TTC549 (cell line): ENCODE data around the gene ZFX.

ENCODE experiments used
- FAIRE-seq: peaks from 2 replicates; lab custom pipeline; 2012; peaks lifted over from hg19 to GRCh38; lab: Jason Lieb, UNC

Gene ZFX

GRCh38 chrX:24202465-24203031, 53.0 kb downstream of the ZFX start:
- no peak for FAIRE-seq

- FAIRE-seq, result no peak
Measured at GRCh38 chrX:24203072-24203808, 53.7 kb downstream of the ZFX start.

GRCh38 chrX:24204331-24204730, 54.8 kb downstream of the ZFX start:
- FAIRE-seq, result no peak

- no peak for FAIRE-seq
Measured at GRCh38 chrX:24204958-24205357, 55.4 kb downstream of the ZFX start.

GRCh38 chrX:24207826-24208225, 58.3 kb downstream of the ZFX start:
- no peak for FAIRE-seq

- FAIRE-seq, result no peak
Measured at GRCh38 chrX:24208496-24209240, 59.1 kb downstream of the ZFX start.

GRCh38 chrX:24210190-24210589, 60.7 kb downstream of the ZFX start:
- no peak for FAIRE-seq

GRCh38 chrX:24214568-24214967, 65.0 kb downstream of the ZFX start:
- no peak for FAIRE-seq

- FAIRE-seq, result no peak
Measured at GRCh38 chrX:24215272-24215671, 65.7 kb downstream of the ZFX start.

GRCh38 chrX:24216037-24216436, 66.5 kb downstream of the ZFX start:
- FAIRE-seq, result no peak

GRCh38 chrX:24216827-24217226, 67.3 kb downstream of the ZFX start:
- no peak for FAIRE-seq

GRCh38 chrX:24219320-24219719, 69.8 kb downstream of the ZFX start:
- no peak for FAIRE-seq

GRCh38 chrX:24221872-24222271, 72.3 kb downstream of the ZFX start:
- FAIRE-seq, result no peak

- no peak for FAIRE-seq
Measured at GRCh38 chrX:24225265-24225664, 75.7 kb downstream of the ZFX start.

- no peak for FAIRE-seq
Measured at GRCh38 chrX:24226176-24226575, 76.6 kb downstream of the ZFX start.

GRCh38 chrX:24228596-24228995, 79.1 kb downstream of the ZFX start:
- no peak for FAIRE-seq

- FAIRE-seq, result no peak
Measured at GRCh38 chrX:24229400-24229879, 79.9 kb downstream of the ZFX start.

- no peak for FAIRE-seq
Measured at GRCh38 chrX:24229976-24230375, 80.4 kb downstream of the ZFX start.

GRCh38 chrX:24231131-24231540, 81.6 kb downstream of the ZFX start:
- FAIRE-seq, result no peak

- FAIRE-seq, result no peak
Measured at GRCh38 chrX:24231641-24232179, 82.2 kb downstream of the ZFX start.

GRCh38 chrX:24232796-24233195, 83.3 kb downstream of the ZFX start:
- FAIRE-seq, result no peak

- FAIRE-seq, result no peak
Measured at GRCh38 chrX:24235084-24235710, 85.7 kb downstream of the ZFX start.
